Left forelimb (tissue), 1 donor: ENCODE measurements around the gene KCNG2.
"Not testable (repeated sequence)": the region's sequence is repeated elsewhere in the genome, so short reads cannot be mapped to it uniquely, and the experiment has no call there.

Source experiments
- DNase-seq: peaks from one replicate; pipeline ENCODE4 v3.0.0-alpha.2; 2018; ENCODE audit warnings: low spot score

KCNG2 gene

GRCh38 chr18:79870301-79871025 is 72.7 kb downstream of the KCNG2 start:
- DNase-seq, result peak; percentile 45

DNA sequence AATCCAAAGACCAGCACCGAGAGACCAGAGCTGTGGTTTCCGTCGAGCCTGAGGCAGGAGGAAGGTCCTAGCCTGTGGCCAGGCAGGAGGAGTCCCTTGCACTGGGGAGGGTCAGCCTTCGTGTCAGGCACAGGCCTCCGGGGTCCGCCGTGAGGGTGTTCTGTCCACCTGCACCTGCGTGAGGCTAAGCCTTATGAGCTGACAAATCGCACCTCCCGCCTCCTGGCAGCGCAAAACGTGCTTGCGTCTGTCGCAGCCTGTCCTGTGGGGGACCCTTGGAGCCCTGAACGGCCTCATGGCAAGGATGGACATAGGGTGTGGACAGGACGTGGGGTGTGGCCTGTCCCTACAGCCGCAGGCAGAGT is 73.3 kb downstream of the KCNG2 start:
- peak; percentile 46 for DNase-seq

- DNase-seq, result peak; percentile 63
Observed at GRCh38 chr18:79871481-79872091, 73.8 kb downstream of the KCNG2 start.

GRCh38 chr18:79872527-79873444 is 75.0 kb downstream of the KCNG2 start:
- peak; percentile 64 for DNase-seq

DNA sequence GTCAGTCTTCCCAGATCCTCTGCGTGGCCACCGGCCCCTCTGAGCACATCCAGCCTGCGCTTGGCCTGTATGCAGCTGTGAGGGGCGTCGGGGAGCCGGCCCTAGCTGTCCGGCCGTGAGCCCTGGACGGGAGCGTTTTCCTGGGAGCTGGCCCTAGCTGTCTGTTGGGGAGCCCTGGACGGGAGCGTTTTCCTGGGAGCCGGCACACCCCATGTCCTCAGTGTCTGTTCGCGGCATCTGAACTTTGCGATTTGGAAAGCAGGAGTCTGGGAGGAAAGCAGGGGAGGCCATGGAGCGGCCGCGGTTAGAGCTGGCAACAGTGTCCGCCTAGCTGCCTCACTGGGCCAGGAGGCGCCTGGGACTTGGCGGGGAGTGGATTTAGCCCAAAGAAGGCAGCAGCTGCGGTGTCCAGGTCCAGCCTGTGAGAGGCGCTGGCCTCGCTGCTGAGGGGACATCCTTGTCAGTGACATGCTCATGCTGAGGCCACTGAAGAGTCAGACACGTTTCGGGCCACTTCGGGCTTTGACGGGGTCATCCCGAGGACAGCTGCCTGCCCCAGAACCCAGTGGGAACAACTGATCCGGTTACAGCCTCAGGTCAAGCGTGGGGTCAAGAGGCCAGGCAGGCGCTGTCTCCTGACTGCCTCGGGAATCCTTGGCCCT is 75.8 kb downstream of the KCNG2 start:
- DNase-seq, result peak; percentile 64

- peak; percentile 58 for DNase-seq
Observed at GRCh38 chr18:79874553-79875530, 77.1 kb downstream of the KCNG2 start.

- peak; percentile 47 for DNase-seq
Observed at GRCh38 chr18:79875531-79875919, 77.8 kb downstream of the KCNG2 start.

DNA sequence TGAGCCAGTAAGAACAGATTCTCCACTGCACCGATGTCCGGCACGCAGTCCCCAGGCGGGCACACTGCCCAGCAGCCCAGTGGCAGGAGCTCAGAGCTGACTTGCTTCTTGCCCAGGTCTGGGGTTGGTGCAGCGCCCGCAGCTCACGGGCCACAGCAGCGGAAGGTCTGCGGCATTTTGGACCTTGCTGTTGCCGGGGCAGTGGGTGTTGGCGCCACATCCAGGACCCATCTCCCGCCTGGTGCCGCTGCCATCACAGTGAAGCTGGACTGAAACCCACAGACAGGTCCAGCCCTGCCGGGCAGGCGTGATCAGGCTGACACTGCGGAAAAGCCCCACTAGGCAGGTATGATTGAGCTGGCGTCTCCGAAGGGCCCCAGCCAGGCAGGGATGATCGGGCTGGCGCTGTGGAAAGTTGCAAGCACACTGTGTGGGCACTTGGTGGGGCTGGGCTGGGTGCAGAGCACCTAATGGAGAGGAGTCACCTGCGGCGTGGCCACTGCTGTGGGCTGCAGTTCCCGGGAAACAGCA is 78.3 kb downstream of the KCNG2 start:
- peak; percentile 40 for DNase-seq

DNA sequence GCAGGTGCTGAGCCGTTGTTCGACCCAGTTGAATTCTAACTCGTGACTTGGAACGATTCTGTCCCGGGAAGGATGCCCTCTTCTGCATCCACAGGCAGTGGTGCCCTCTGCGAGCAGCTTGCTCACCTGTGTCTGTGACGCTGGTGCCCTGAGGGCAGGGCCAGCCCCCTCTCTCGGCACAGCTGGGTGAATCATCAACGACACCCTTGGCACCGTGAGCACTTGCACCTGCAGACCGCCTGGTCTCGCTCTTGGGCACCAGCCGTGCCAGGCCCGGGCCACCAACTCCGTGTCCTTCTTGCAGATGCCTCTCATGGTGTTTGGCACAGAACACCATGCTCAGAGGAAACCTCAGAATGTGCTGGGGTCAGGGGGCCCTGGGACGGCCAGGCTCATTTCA is 78.8 kb downstream of the KCNG2 start:
- peak; percentile 55 for DNase-seq

DNA sequence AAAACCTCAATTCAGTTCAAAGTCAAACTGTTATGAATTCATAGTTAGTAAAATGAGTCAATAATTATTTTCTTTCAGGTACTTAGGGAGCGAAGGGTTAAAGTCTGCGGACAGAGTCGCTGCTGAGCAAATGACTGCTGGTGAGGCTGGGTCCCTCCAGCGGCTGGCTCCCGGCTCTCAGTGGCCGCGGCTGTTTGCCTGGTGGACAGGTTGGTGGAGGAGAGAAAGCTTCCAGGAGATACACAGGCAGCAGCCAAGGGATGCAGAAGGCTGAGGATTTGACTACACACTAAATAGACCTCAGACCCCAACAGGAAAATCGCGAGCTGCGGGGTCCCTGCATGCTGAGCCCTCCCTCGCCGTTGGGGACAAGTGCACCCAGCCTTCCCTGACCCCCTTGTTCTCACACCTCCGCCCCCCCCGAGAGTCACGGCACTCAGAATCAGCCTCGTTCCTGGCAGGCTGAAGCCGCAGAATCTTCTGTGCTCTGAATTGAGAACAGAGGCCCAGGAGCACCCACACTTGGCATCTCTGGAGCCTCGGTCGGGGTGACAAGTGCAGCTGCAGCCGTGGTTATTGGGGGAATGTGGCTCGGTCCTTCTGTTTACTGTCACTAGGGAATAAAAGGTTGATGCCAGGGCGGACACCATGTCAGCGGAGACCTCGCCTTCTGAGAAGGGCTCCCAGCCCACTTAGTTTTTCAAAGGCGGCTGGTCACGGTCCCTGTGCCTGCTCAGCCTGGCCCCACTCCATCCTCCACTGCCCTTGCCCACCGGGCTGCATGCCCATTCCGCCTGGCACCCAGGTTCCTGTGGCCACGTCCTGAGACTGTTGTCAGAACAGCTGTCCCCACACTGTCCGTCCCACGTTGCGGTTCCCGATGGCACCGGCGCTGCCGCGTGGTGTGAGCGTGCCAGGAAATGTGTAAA is 79.7 kb downstream of the KCNG2 start:
- peak; percentile 53 for DNase-seq

GRCh38 chr18:79878246-79878645 is 80.5 kb downstream of the KCNG2 start:
- DNase-seq, result not testable (repeated sequence)

- peak; percentile 54 for DNase-seq
Observed at GRCh38 chr18:79878741-79879378, 81.1 kb downstream of the KCNG2 start.

DNA sequence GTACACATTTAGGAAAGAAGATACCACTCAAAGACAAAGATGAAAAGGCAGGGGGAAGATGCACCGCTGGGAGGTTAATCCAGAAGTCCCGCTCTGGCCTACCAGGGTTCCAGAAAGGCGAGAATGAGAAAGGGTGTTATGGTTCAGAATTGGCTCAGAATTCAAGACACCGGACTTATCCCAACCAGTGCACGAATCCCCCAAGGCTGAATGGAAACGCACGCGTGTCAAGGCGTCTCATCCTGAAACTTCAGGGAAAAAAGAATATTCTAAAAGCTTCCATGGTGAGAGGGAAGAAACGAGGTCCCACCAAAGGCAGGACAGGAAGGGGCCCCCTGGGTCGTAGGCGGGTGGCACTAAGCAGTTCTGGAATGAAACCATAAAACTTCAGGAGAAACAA is 81.8 kb downstream of the KCNG2 start:
- DNase-seq, result peak; percentile 25

DNA sequence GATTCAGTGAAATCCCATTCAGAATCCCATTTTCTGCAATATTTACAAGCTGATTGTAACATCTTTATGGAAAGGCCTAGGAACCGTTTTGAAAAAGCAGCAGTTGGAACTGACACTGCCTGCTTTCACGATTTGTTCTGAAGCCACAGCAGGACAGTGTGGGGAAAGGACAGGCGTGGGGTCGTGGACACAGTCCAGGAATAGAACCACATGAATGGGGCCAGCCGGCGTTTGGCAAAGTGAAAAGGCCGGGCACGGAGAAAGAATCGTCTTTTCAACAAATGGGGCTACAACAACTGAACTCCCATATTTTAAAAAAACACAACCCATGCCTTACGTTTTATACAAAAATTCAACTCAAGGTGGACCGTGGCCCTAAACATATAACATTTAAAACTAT is 84.0 kb downstream of the KCNG2 start:
- DNase-seq, result no peak

DNA sequence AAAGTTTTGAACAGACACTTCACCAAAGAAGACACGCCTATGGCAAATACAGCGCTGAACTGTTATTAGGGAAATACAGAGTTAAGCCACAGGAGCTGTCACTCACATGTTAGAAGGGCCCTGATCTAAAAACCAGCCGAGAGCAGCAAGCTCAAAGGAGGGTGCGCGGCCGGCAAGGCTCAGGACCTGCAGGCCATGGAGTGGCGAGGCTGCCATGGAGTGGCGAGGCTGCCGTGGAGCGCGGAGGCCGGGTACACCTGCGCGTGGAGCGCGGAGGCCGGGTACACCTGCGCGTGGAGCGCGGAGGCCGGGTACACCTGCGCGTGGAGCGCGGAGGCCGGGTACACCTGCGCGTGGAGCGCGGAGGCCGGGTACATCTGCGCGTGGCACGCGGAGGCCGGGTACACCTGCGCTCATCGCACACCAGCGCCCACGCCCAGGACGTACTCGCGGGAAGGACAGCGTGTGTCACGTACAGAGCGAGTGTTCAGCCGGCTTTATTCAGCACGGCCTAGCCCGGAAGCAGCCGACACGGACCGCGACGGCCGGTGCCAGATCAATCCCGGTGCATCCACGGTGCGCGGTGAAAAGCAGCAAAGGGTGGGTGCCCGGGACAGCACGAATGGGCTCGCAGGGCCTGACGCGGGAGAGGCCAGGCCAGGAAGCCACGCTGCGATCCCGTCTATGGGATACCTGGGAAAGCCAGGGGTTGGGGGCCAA is 84.9 kb downstream of the KCNG2 start:
- no peak for DNase-seq

DNA sequence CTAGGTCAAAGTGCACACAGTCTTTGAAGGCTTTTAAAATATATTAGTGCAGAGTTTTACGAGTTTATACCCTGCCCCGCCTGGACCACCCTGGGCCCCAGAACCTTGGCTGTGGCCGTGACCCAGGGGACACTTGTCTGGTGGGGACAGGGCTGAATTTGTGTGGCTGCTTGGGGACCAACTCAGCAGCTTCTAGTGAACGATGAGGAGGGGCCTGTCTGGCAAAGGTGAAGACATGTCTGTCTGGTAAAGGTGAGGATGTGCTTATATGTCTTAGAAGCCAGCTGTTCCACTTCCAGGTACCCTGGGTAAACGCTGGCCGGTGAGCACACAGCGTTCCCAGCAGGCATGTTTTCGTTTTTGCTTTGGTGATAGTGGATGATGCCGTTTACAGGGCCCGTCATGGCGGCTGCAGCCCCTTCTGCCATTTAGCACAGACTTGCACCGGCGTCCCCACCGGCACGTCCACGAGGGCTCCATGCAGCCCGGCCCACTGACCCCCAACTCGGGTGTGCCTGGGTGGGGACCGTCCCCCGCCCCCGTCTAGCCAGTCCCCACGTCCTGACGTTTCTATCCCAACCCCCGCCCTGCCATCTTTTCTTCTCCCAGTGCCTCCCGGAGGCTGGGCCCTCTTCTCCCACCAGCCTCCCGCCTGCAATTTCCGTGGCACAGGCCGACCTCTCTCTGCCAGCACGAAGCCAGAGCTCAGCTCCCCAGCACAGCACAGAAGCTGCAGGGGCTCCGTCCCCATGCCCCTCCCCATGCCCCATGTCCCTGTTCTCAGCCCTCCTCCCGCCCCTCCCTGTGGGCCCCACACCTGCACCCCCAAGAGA is 85.9 kb downstream of the KCNG2 start:
- DNase-seq, result peak; percentile 38

DNA sequence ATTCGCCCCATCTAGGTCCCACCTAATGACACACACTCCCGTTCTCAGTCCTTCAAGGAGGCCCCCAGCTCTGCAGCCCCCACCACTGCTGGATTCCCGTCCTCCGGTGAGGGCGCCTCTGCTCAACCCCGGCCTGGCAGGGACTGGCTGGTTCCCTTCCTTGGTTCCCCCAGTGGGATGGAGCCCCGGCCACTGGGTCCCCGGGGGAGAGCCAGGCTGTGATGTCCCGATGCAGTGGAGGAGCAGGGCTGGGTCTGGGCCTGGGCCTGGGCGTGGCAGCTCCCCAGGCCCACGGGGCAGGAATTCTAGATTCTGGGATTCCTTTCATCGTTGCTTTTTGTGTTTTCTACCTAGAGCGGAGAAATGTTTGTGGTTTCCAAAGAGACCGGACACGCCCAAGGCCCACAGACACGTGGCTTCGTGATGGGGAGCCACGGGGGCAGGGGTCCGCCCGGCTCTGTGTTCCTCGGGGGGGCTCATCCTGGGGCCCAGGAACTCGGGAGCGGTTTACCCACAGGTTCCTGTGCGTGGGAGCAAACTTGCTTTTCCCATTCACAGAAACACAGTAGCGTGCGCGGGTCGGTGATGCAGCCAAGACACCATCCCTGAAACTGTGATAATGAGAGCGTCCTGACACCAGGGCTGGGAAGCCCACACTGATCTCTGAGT is 86.7 kb downstream of the KCNG2 start:
- peak; percentile 52 for DNase-seq
